GM12878 (cell line): ENCODE measurements around the gene HERC4. TPM values are rescaled to one million over a fixed set of nuclear protein-coding genes. Genes with fewer than 3 reads are reported as not detected.

Experiments
- ATAC-seq: fragments of 200-7000 bp; cut with Tn5 transposase; 3 replicates; pipeline ENCODE4 v1.9.1; 2020; ENCODE audit warnings: mild to moderate bottlenecking, moderate library complexity
- BruUV-seq: library from RNA; stranded (reverse); fragments of 400-500 nt; replicated peaks from 2 replicates; lab custom pipeline; 2021; lab: Mats Ljungman, UMichigan
- CTCF ChIA-PET: fragments of 300-600 bp; sonication (Branson Sonifier 250); formaldehyde crosslinking; extraction: SDS; loops from one replicate; lab custom pipeline; 2021; ENCODE audit warnings: inconsistent platforms; lab: Yijun Ruan, JAX
- POLR2A ChIA-PET: fragments of 350-600 bp; formaldehyde crosslinking; extraction: SDS; loops from one replicate; lab custom pipeline; 2021; ENCODE audit warnings: inconsistent platforms; lab: Charles Lee
- RAD21 ChIA-PET: fragments of 300-600 bp; sonication (Branson Sonifier 250); formaldehyde crosslinking; loops from one replicate; lab custom pipeline; 2023; ENCODE audit warnings: antibody characterized with exemption; ENCODE audit not compliant: unreplicated experiment; lab: Charles Lee
- SMC1A ChIA-PET: fragments of 300-600 bp; sonication (Branson Sonifier 250); formaldehyde crosslinking; loops from one replicate; lab custom pipeline; 2023; ENCODE audit not compliant: unreplicated experiment, uncharacterized antibody; lab: Charles Lee
- DNase-seq: peaks from one replicate; pipeline ENCODE4 v3.0.0-alpha.2; 2011; ENCODE audit warnings: low read depth, low spot score
- FAIRE-seq: peaks from 3 replicates; lab custom pipeline; 2011; peaks lifted over from hg19 to GRCh38; lab: Jason Lieb, UNC
- H2AFZ ChIP-seq: 2 replicates; pipeline ENCODE4 v1.6.0; 2011; ENCODE audit warnings: low read depth, low read length, control low read depth; ENCODE audit not compliant: control insufficient read depth
- H3K27ac ChIP-seq: 2 replicates; pipeline ENCODE4 v1.5.1; 2011; ENCODE audit warnings: control low read depth; ENCODE audit not compliant: control insufficient read depth, insufficient read depth
- H3K27me3 ChIP-seq, 2 experiments: replicated peaks in 1 of 2; 2 replicates each; pipeline versions ENCODE4 v1.6.0 to v1.6.1; 2011; ENCODE audit warnings: low read length in 1 of 2; ENCODE audit not compliant: control insufficient read depth in 2 of 2, insufficient read depth in 2 of 2
- H3K36me3 ChIP-seq, 2 experiments: 2 replicates each; pipeline ENCODE4 v1.5.1; 2011; ENCODE audit warnings: low read length in 1 of 2; ENCODE audit not compliant: control insufficient read depth in 2 of 2, insufficient read depth in 2 of 2
- H3K4me1 ChIP-seq: 2 replicates; pipeline ENCODE4 v1.6.1; 2011; ENCODE audit warnings: mild to moderate bottlenecking, low read length, moderate library complexity, mixed read lengths; ENCODE audit not compliant: control insufficient read depth, insufficient read depth
- H3K4me2 ChIP-seq: 2 replicates; pipeline ENCODE4 v1.6.0; 2011; ENCODE audit warnings: control low read depth; ENCODE audit not compliant: control insufficient read depth, insufficient read depth
- H3K4me3 ChIP-seq: fragments of 200-600 bp; sonication (generic); 2 replicates; pipeline ENCODE4 v1.5.1; 2016
- H3K79me2 ChIP-seq: 2 replicates; pipeline ENCODE4 v1.6.0; 2011; ENCODE audit warnings: low read length; ENCODE audit not compliant: control insufficient read depth, insufficient read depth
- H3K9ac ChIP-seq: 2 replicates; pipeline ENCODE4 v1.8.0; 2011; ENCODE audit warnings: low read length, control low read depth, mixed read lengths; ENCODE audit not compliant: control insufficient read depth, insufficient read depth
- H3K9me3 ChIP-seq: replicated peaks from 3 replicates; pipeline ENCODE4 v1.5.1; 2011; ENCODE audit warnings: mild to moderate bottlenecking, low read length; ENCODE audit not compliant: control insufficient read depth, insufficient read depth
- H4K20me1 ChIP-seq: 2 replicates; pipeline ENCODE4 v1.6.0; 2011; ENCODE audit not compliant: control insufficient read depth, insufficient read depth
- CBX3 ChIP-seq: fragments of 200-600 bp; sonication (generic); IDR thresholded peaks from 2 replicates; pipeline ENCODE4 v1.6.1; 2016; ENCODE audit warnings: low read depth, borderline replicate concordance
- ELK1 ChIP-seq: IDR thresholded peaks from 2 replicates; pipeline ENCODE4 v1.6.1; 2012; ENCODE audit warnings: low read depth, low read length, improper control_type of control experiment
- FOS ChIP-seq: IDR thresholded peaks from 3 replicates; pipeline ENCODE4 v1.6.1; 2011; ENCODE audit warnings: borderline replicate concordance; ENCODE audit not compliant: insufficient read length; ENCODE audit errors: extremely low read depth
- FOXK2 ChIP-seq: fragments of 450-650 bp; IDR thresholded peaks from 2 replicates; pipeline ENCODE4 v1.6.1; 2017; ENCODE audit warnings: mild to moderate bottlenecking, moderate library complexity
- GABPA ChIP-seq: IDR thresholded peaks from 2 replicates; pipeline ENCODE4 v1.6.1; 2014; ENCODE audit warnings: antibody characterized with exemption, low read depth, mild to moderate bottlenecking, inconsistent platforms
- MLLT1 ChIP-seq: fragments of 450-650 bp; IDR thresholded peaks from 2 replicates; pipeline ENCODE4 v1.6.1; 2016; ENCODE audit warnings: mild to moderate bottlenecking
- NR2F1 ChIP-seq: fragments of 450-650 bp; conservative IDR thresholded peaks from 2 replicates; pipeline ENCODE4 v1.6.1; 2017; ENCODE audit warnings: mild to moderate bottlenecking
- PBX3 ChIP-seq: IDR thresholded peaks from 2 replicates; pipeline ENCODE4 v1.6.1; 2011; ENCODE audit warnings: mild to moderate bottlenecking, low read depth, low read length, moderate library complexity; ENCODE audit not compliant: insufficient replicate concordance
- RB1 ChIP-seq: fragments of 450-650 bp; formaldehyde crosslinking; IDR thresholded peaks from 2 replicates; pipeline ENCODE4 v1.6.1; 2017; ENCODE audit warnings: mild to moderate bottlenecking, borderline replicate concordance
- STAT3 ChIP-seq: IDR thresholded peaks from 2 replicates; pipeline ENCODE4 v1.6.1; 2011; ENCODE audit warnings: low read depth, low read length, improper control_type of control experiment
- TCF3 ChIP-seq: IDR thresholded peaks from 2 replicates; pipeline ENCODE4 v1.6.1; 2012; ENCODE audit warnings: low read depth, mild to moderate bottlenecking, low read length, borderline replicate concordance; ENCODE audit not compliant: insufficient read depth
- WRNIP1 ChIP-seq: IDR thresholded peaks from 2 replicates; pipeline ENCODE4 v1.6.1; 2011; ENCODE audit warnings: low read depth, low read length, improper control_type of control experiment, borderline replicate concordance
- ZBED1 ChIP-seq: IDR thresholded peaks from 2 replicates; pipeline ENCODE4 v1.6.1; 2016; ENCODE audit warnings: borderline replicate concordance
- WGBS: methylation state at CpG from one replicate; pipeline ENCODE4 v1.1.6; 2016; ENCODE audit warnings: low lambda C conversion rate; ENCODE audit not compliant: insufficient replicate concordance, insufficient coverage; ENCODE audit errors: missing lambda C conversion rate; 5-methylcytosine and 5-hydroxymethylcytosine counted together
- in situ Hi-C: fragments of 300-500 bp; cut with MboI; formaldehyde crosslinking; loops from 9 replicates; pipeline ENCODE4 v1.14.3; 2018; ENCODE audit warnings: mixed read lengths
- intact Hi-C: fragments of 100-400 bp; cut with micrococcal nuclease; formaldehyde crosslinking; loops from one replicate; pipeline ENCODE4 v1.14.2; 2022; ENCODE audit not compliant: unreplicated experiment
- polyA plus RNA-seq, 11 experiments: library from polyadenylated mRNA; depleted of rRNA in 4 of 11; unstranded in 6 of 11; stranded (reverse) in 5 of 11; fragments of >200 nt; fragmentation: Nextera tagmentation in 4 of 11; fragmentation: Illumina TruSeq in 1 of 11; extraction: Ambion mirVana in 4 of 11; extraction: Trizol in 1 of 11; gene quantifications; 1 replicate in 1 of 11; 2 replicates in 10 of 11; pipeline versions ENCODE4 v1.2.1 to v1.2.3, GENCODE V29; 2011 to 2016; ENCODE audit warnings: inconsistent platforms in 2 of 11, missing spikeins in 2 of 11, low read depth in 1 of 11
- total RNA-seq, 4 experiments: library from RNA; depleted of rRNA in 3 of 4; stranded (reverse); fragments of >200 nt in 3 of 4; fragmentation: Illumina TruSeq in 1 of 4; extraction: Trizol in 1 of 4; gene quantifications; 2 replicates each; pipeline versions ENCODE4 v1.2.1 to v1.2.3, GENCODE V29; 2013 to 2021
- TF ChIP-seq, protein P1 (sequence below): IDR thresholded peaks from 2 replicates; pipeline ENCODE4 v1.6.1; 2011; ENCODE audit warnings: borderline replicate concordance, low read depth, mild to moderate bottlenecking, moderate library complexity, low read length; ENCODE audit not compliant: insufficient read depth, poor library complexity, severe bottlenecking
- TF ChIP-seq, protein P2 (sequence below): fragments of 450-650 bp; IDR thresholded peaks from 2 replicates; pipeline ENCODE4 v1.6.1; 2016; ENCODE audit warnings: mild to moderate bottlenecking

Gene HERC4
- total and polyA plus RNA-seq, 10 of the 15 experiments (the other 5 are each of a cell fraction or from before 2014, with no cell fraction given) = 9.7 to 36.8 (median 23.4) TPM

DNA sequence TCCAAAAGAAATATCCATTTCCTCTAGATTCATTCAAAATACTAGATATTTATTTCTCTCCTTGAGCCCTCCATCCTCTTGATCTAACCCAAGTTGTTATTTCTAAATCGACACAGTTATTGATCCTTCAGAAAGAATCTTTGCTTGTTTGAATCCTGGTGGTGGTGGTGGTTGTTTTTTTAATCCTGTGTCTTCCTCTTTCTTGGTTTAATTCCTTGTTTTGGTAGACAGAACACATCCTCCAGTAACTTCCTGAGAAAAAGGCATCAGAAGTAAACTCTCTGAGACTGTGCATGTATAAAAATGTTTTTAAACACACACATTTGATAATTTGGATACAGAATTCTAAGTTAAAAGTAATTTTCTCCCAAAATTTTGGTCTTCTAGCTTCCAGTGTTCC, 140.7 kb downstream of the HERC4 start:
- H2AFZ ChIP-seq = no peak overlapping the region
- in situ Hi-C loops = no loop called here
- DNase-seq = no peak
- peaks cover 0 to 3% of the 10 kb centered on the region in 2 experiments; a peak in 2 of 4 replicates for H3K36me3 ChIP-seq
- CTCF ChIA-PET = no interaction called here
- POLR2A ChIA-PET = interaction anchor here (0.7 kb wide), 1 partner anchor 22 kb away, joined by 3 read pairs; no protein-coding TSS in a partner anchor
- H3K9ac ChIP-seq = no peak overlapping the region
- no peaks in the 10 kb centered on the region for H4K20me1 ChIP-seq
- no peaks in the 10 kb centered on the region for H3K79me2 ChIP-seq
- SMC1A ChIA-PET = no interaction called here
- intact Hi-C loops = no loop called here
- FAIRE-seq = no peak
- H3K27me3 ChIP-seq = no peaks in the 10 kb centered on the region
- H3K9me3 ChIP-seq = no peaks in the 10 kb centered on the region
- RAD21 ChIA-PET = no interaction called here
- H3K27ac ChIP-seq = no peak overlapping the region
- BruUV-seq = no TSS peak
- ATAC-seq = no peak
- H3K4me2 ChIP-seq = no peak overlapping the region
- no peak overlapping the region for H3K4me3 ChIP-seq
- no peaks in the 10 kb centered on the region for H3K4me1 ChIP-seq
- 94% methylated on average over 1 of the region's 1 CpG for WGBS
- no peak for TF ChIP-seq RB1
- no peak for TF ChIP-seq CBX3
- no peak for TF ChIP-seq GABPA
- TF ChIP-seq TCF3 = no peak
- TF ChIP-seq FOXK2 = no peak
- no peak for TF ChIP-seq ZBED1
- no peak for TF ChIP-seq ELK1
- TF ChIP-seq, protein P1, sequence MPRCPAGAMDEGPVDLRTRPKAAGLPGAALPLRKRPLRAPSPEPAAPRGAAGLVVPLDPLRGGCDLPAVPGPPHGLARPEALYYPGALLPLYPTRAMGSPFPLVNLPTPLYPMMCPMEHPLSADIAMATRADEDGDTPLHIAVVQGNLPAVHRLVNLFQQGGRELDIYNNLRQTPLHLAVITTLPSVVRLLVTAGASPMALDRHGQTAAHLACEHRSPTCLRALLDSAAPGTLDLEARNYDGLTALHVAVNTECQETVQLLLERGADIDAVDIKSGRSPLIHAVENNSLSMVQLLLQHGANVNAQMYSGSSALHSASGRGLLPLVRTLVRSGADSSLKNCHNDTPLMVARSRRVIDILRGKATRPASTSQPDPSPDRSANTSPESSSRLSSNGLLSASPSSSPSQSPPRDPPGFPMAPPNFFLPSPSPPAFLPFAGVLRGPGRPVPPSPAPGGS = no peak
- no peak for TF ChIP-seq WRNIP1
- TF ChIP-seq PBX3 = no peak
- no peak for TF ChIP-seq MLLT1
- TF ChIP-seq FOS = no peak
- no peak for TF ChIP-seq STAT3
- no peak for TF ChIP-seq NR2F1
- TF ChIP-seq, protein P2, sequence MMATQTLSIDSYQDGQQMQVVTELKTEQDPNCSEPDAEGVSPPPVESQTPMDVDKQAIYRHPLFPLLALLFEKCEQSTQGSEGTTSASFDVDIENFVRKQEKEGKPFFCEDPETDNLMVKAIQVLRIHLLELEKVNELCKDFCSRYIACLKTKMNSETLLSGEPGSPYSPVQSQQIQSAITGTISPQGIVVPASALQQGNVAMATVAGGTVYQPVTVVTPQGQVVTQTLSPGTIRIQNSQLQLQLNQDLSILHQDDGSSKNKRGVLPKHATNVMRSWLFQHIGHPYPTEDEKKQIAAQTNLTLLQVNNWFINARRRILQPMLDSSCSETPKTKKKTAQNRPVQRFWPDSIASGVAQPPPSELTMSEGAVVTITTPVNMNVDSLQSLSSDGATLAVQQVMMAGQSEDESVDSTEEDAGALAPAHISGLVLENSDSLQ = no peak
